ENCODE results near the gene DIDO1. TPM values are rescaled to one million over a fixed set of nuclear protein-coding genes. Genes with fewer than 3 reads are reported as not detected.

The DIDO1 gene
- total RNA-seq, 1 experiment from 2014 or later, result 85.9 TPM

GRCh38 chr20:62950741-62951140 lies 24.4 kb upstream of the DIDO1 start:
- no CpG with 5 or more reads among the region's 8 CpGs for WGBS (ENCODE audit: extremely low coverage, insufficient read length, low lambda C conversion rate)
- H3K14ac ChIP-seq (ENCODE audit: insufficient read depth, low read length), result no peak overlapping the region
- no peak overlapping the region for H2BK15ac ChIP-seq (ENCODE audit: low read depth, low read length)
- no peaks in the 10 kb centered on the region; the same call in 1 of the 2 replicates for H3K79me2 ChIP-seq (ENCODE audit: insufficient read depth, low read length)
- no peak overlapping the region for H3K56ac ChIP-seq (ENCODE audit: insufficient read length, low read depth, low read length)
- H2BK20ac ChIP-seq (ENCODE audit: low read depth, low read length, poor library complexity, severe bottlenecking), result no peak overlapping the region
- no peak overlapping the region for H3K4me2 ChIP-seq (ENCODE audit: insufficient read depth, insufficient read length, low read length)
- no peak for TF ChIP-seq CTCF (conservative IDR thresholded peaks at IDR 0.05)
- no peak overlapping the region for H2BK5ac ChIP-seq (ENCODE audit: insufficient read length, low read length)
- no peak overlapping the region for H3K9ac ChIP-seq (ENCODE audit: extremely low read depth, insufficient read length, low read length)
- no peak overlapping the region for H3K4ac ChIP-seq (ENCODE audit: low read depth, low read length)
- no peak overlapping the region for H3K23ac ChIP-seq (ENCODE audit: insufficient read length, low read depth, low read length)
- no peak overlapping the region for H4K91ac ChIP-seq (ENCODE audit: insufficient read length, low read depth, low read length)
- H4K20me1 ChIP-seq (ENCODE audit: control insufficient read depth, insufficient read depth, insufficient read length), result no peaks in the 10 kb centered on the region
- Mint-ChIP-seq H3K9me3 (no peaks in the 10 kb centered on the region), H3K4me1 (peaks cover 14 to 23% of the 10 kb centered on the region in 2 experiments), H3K27ac (no peak overlapping the region; a peak in 1 of 7 replicates), H3K27me3 (ENCODE audit: low read depth) (no peaks in the 10 kb centered on the region; the same call in 1 of the 2 replicates), H3K4me3 (no peak overlapping the region), H3K36me3 (ENCODE audit: insufficient read depth in 1 of 3, low read depth in 3 of 3) (peaks cover 19 to 51% (median 44%) of the 10 kb centered on the region in 3 experiments; a peak in 6 of 7 replicates)
- no peak overlapping the region for H3K18ac ChIP-seq (ENCODE audit: insufficient read length, low read depth, low read length)
- H2AFZ ChIP-seq (ENCODE audit: low read length), result no peak overlapping the region
- H3K9me3 ChIP-seq (ENCODE audit: control insufficient read depth, low read depth, low read length), result no peaks in the 10 kb centered on the region
- H2BK120ac ChIP-seq (ENCODE audit: low read depth, low read length, poor library complexity, severe bottlenecking), result no peak overlapping the region
- no peaks in the 10 kb centered on the region for H3K79me1 ChIP-seq (ENCODE audit: insufficient read depth, low read depth, low read length, poor library complexity, severe bottlenecking)
- no peak overlapping the region for H4K5ac ChIP-seq (ENCODE audit: insufficient read length, low read depth, low read length)
- no peak overlapping the region for H3K27ac ChIP-seq (ENCODE audit: insufficient read length, low read depth, low read length)
- H3K27me3 ChIP-seq (ENCODE audit: insufficient read depth, low read length), result no peaks in the 10 kb centered on the region
- H2BK12ac ChIP-seq (ENCODE audit: insufficient read length, low read depth, low read length), result no peak overlapping the region
- peaks cover 3% of the 10 kb centered on the region for H3K4me1 ChIP-seq (ENCODE audit: insufficient read depth, low read length)
- peaks cover 10% of the 10 kb centered on the region for H3K23me2 ChIP-seq (ENCODE audit: insufficient read length, low read depth, low read length, poor library complexity, severe bottlenecking)
- DNase-seq, result no peak
- H4K8ac ChIP-seq (replicated peaks; ENCODE audit: insufficient read length, low read depth, low read length), result no peak overlapping the region
- H2AK5ac ChIP-seq (ENCODE audit: insufficient read length, low read length), result no peak overlapping the region
- no peak overlapping the region for H3T11ph ChIP-seq (ENCODE audit: low read length)
